Measurements from ENCODE around the gene SHISA8.

Gene SHISA8

DNA sequence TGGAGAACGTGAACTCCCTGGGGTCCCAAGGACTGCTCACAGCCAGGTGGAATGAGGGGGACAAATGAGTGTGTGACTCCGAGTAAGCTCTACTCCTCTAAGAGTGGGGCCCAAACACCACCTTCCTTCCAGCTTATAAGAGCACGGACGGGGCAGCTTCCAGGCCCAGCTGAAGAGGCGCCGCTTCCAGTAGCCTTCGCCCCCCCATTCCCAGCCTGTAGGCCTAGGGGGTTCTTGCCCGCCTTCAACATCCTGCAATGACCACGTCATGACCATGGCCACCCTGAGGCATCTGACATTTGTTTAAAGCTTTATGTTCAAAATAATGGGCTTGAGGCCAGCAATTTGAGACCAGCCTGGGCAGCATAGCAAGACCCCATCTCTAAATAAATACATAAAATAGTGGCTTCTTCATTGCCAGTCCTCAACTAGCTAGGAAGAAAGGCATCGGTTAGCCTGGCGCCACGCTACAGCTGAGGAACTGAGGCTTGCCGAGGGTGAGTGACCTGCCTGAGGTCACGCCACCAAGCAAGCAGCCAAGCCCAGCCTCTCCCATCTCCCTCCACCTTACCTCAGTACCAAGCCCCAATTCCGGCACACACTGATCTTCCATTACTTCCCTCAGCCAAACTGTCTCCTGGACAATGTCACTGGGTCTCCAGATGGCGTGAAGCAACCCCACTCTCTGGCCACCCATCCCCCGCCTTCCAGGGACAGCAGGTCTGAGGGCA lies 19.6 kb upstream of the SHISA8 start:
- no peak for DNase-seq (ENCODE audit: extremely low read depth in 1 of 2, low read depth in 1 of 2)

DNA sequence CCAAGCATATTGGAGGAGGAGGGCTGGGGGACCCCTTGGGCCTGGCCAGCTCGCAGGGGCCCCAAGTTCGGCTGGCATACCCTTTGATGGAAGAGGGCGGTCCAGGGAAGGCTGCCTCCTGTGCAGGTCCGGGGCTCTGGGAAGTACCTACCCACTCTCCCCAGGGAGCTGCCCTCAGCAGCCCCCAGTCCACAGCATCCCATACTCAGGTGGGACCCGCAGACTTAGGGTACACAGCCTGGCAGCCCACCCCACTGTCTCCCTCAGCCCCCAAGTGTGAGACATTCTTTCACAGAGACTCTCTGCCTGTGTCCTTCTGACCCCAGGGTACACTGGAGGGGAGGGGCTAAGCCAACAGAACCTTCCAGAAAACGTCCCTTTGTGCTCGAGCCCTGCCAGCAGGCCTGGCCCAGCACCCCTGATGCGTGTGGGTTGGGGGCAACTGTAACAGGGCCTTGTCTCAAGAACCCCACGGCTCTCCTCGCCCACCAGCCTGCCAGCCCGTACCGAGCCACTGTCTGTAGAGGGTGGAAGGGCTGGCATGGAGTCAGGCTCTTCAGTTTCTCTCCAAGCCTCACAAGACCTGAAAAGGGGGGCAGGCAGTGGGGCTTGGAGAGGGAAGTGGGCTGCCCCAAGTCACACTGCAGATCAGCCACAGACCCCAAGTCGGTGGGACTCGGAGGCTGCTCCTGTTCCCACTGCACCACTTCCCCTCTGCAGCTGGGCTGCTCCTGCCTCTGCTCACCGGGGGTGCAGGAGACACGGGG lies 18.7 kb upstream of the SHISA8 start:
- DNase-seq (ENCODE audit: extremely low read depth in 1 of 2, low read depth in 1 of 2) = no peak

- DNase-seq (ENCODE audit: extremely low read depth in 1 of 2, low read depth in 1 of 2) = no peak
These were observed 17.5 kb upstream of the SHISA8 start for GRCh38 chr22:41932353-41932752.

- DNase-seq (ENCODE audit: extremely low read depth in 1 of 2, low read depth in 1 of 2) = no peak
These were observed 16.9 kb upstream of the SHISA8 start for GRCh38 chr22:41931701-41932269.

DNA sequence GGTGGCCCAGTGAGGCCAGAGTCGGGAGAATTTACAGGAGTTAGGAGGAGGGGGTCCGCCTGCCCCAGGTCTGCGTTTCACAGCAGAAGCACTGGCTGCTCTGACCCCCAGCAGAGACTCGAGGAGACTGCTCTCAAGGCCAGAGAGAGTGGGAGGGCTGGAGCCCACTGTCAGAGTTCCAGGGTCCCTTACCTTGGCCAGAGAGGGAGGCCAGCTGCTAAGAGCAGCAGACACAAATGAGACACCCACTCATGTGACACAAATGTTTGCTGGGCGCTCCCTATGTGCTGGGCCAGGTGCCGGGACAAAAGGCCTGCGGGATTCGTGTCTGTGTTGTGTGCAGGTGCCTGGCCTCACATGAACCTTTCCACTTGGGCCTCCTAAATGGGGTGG lies 14.5 kb upstream of the SHISA8 start:
- no peak for DNase-seq (ENCODE audit: extremely low read depth in 1 of 2, low read depth in 1 of 2)

DNA sequence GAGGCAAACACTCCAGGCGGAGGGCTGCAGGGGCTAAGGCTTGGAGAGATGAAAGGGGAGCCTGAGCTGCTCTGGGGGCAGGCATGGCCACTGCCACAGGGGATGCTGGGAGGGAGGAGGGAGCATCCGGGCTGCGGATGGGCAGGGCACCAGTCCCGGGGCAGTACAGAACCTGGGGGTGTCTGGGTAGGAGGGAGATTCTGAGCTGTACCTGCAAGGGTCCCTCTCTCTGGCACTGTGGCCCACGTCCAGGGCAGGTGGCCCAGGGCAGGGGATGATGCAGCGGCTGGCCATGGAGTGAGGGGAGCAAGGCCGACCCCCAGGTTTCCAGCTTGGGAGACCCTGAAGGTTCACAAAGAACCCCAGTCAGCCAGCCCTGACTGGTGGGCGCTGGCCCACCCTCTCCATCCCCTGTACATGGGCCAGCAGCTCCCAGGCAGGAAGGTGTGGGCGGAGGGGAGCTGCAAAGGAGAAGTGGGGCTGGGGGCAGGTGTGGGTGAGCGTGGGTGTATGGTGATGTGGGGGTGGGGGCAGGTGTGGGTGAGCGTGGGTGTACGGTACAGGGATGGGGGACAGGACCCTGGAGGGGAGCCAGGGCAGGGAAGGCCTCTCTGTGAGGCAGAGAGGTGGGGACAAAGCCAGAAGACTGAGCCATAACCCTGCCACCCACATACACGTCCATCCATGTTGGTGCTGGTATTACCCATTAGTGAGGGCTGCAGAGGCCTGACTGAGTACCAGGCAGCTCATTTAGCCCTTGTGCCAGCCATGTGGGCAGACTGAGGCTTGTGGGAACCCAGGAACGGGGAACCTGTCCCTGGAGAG lies 13.9 kb upstream of the SHISA8 start:
- no peak for DNase-seq (ENCODE audit: extremely low read depth in 1 of 2, low read depth in 1 of 2)

DNA sequence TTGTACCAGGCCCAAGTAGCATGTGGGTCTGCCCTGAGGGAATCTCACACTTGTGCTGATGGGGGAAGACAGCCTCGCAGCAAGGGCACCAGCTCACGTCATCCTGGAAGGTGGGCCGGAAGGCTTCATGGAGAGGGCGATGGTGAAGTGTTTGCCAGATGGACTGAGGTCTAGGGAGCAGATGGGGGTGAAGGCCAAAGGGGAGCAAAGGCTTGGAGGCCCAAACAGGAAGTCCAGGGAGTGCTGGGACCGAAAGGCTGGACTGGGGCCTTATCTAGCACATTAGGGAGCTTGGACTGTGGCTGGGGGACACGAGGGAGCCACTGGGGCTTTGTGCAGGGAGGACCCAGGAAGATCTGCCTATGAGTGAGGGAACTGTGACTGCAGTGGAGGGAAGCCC lies 12.9 kb upstream of the SHISA8 start:
- no peak for DNase-seq (ENCODE audit: extremely low read depth in 1 of 2, low read depth in 1 of 2)

DNA sequence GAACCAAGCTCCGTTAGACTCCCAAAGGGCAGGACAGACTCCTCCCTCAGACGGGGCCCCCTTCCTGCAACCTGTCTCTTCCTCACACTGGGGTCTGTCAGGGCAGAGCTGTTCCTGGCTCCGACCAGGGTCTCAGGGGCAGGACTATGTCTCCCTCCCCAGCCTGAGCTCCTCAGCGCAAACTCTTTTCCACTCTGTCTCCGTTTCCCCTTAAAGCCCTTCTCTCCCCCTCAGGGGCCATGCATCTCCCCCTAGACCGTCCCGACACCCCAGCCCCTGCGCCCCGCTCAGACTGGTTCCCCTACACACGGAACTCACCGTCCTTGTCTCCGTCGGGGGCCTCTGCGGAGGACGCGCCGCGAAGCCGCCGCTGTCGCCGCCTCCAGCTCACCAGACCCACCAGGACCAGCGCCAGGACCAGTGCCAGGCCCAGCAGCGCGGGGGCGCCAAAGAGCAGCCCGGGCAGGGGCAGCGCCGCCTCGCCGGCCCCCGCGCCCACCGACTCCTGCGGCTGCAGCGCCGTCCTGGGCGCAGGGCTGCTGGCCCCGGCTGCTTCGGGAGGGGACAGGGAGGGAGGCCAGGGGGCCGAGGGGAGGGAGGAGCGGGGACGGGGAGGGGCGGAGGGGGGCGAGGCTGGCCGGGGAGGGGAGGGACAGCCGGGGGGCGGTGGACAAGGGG lies 11.0 kb upstream of the SHISA8 start:
- DNase-seq (ENCODE audit: extremely low read depth in 1 of 2, low read depth in 1 of 2) = peak; percentile 44 to 67

- no peak for DNase-seq (ENCODE audit: extremely low read depth in 1 of 2, low read depth in 1 of 2)
These were observed 8.9 kb upstream of the SHISA8 start for GRCh38 chr22:41923595-41924276.

- DNase-seq (ENCODE audit: extremely low read depth in 1 of 2, low read depth in 1 of 2) = no peak
These were observed 8.2 kb upstream of the SHISA8 start for GRCh38 chr22:41922940-41923594.

- no peak for DNase-seq (ENCODE audit: extremely low read depth in 1 of 2, low read depth in 1 of 2)
These were observed 7.5 kb upstream of the SHISA8 start for GRCh38 chr22:41922328-41922727.

DNA sequence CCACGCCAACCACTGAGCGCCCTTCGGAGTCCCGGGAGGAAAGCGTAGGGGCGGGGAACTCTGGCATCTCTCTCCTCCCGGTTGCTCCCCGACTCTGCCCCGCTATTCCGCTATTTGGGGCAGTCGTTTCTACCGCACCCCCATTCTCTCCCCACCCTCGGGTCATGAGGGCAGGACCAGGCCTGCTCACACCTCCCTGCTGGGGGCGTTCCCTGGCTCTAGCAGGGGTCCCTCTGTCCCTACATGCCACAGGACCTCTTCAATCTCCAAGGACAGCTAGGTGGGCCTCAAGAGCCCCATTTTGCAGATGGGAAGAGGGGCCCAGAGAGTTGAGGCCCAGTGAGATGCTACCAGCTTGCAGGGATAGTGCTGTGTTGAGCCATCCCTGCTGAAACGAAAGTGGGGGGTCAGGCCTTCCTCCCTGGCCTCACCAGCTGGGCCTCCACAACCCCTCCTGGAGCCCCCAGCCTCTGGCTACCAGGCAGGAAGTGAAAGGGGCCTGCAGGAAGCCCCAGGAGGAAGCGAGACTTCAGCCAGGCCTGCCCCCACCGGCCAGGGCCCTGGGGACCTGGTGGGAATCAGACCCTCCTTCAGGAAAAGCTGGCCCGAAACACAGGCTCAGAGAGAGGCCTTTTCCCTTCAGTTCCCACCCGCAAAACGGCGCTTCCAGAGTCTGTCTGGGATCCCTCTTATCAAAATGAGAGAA lies 5.5 kb upstream of the SHISA8 start:
- DNase-seq (ENCODE audit: extremely low read depth in 1 of 2, low read depth in 1 of 2) = no peak

DNA sequence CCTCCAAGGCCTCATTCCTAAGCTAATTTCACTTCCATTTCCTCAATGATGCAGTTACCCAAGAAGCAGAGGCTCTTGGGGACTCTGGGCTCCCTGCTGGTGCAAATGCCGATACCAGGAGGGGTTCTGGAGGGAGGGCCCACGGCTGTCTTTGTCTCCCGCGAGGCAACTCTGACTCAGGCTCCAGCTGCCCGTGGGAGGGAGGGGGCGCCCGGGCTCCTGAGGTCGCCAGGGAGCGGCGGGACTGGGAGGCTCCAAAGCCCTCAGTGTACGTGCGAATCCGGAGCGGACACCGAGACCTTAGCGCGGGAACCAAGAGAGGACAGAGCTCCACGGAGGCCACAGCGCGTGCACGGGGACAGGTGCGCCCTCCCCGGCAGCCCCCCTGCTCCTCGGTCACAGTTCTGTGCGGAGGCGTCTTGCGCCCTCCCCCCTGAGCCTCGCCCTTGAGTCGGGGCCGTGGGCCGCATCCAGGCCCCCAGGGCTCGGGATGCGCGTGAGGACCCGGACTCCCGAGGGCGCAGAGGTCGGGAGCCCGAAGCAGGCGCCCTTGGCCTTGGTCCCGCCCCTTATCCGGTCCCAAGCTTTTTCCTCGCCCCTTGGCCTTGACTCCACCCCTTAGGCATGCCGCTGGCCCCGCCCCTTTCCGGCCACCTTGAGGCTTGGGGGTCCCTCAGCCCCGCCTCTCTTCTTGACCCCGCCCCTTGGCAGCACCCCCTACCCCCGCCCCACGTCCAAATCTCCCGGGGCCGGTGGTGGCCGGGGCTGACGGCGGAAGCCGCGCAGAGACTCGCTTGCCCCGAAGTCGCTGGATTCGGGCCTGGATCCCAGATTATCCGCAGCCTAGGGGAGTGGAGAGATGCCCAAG lies 4.7 kb upstream of the SHISA8 start:
- DNase-seq (ENCODE audit: extremely low read depth in 1 of 2, low read depth in 1 of 2) = no peak

- no peak for DNase-seq (ENCODE audit: extremely low read depth in 1 of 2, low read depth in 1 of 2)
These were observed 3.3 kb upstream of the SHISA8 start for GRCh38 chr22:41917903-41918791.

GRCh38 chr22:41917375-41917902 lies 2.6 kb upstream of the SHISA8 start:
- no peak for DNase-seq (ENCODE audit: extremely low read depth in 1 of 2, low read depth in 1 of 2)

DNA sequence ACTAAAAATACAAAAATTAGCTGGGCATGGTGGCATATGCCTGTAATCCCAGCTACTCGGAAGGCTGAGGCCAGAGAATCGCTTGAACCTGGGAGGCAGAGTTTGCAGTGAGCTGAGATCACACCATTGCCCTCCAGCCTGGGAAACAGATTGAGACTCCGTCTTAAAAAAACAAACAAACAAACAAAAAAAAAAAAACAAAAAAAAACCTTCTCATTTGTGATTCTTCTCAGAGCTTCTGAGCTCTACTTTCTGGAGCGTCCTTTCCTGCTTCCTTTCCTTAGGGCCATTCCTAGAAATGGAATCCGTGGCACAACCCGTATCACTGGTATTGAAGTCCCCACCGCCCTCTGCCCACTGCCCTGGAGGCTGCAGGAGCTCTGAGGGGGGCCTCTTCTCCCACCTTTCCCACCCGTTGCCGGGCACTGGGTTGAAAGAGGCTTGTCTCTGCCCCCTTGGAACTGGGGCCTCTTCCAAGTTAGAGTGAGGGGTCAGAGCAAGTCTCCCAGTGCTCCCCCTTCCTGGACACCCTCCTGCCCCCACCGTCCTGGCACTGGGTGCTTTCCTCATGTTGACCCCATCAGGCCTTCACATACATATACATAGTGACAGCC lies 2.0 kb upstream of the SHISA8 start:
- DNase-seq (ENCODE audit: extremely low read depth in 1 of 2, low read depth in 1 of 2) = no peak
